SK-N-MC (cell line): ENCODE data around the gene VTCN1.

Experiments
- DNase-seq: peaks from one replicate; pipeline ENCODE4 v3.0.0-alpha.2; 2011; ENCODE audit warnings: low read depth, low spot score
- H3K27ac ChIP-seq: fragments of 200-600 bp; sonication (generic); 2 replicates; pipeline ENCODE4 v1.5.1; 2016; ENCODE audit warnings: mixed run types
- H3K36me3 ChIP-seq: fragments of 200-600 bp; sonication (generic); 2 replicates; pipeline ENCODE4 v1.6.1; 2017; ENCODE audit warnings: antibody characterized with exemption, low read length, mixed read lengths; ENCODE audit not compliant: insufficient read depth
- H3K4me3 ChIP-seq: fragments of 200-600 bp; sonication (generic); 2 replicates; pipeline ENCODE4 v1.5.1; 2016
- H3K9ac ChIP-seq: fragments of 200-600 bp; sonication (generic); 2 replicates; pipeline ENCODE4 v1.8.0; 2017; ENCODE audit warnings: mixed run types, mixed read lengths; ENCODE audit not compliant: insufficient read length
- H3K9me3 ChIP-seq: fragments of 200-600 bp; sonication (generic); 2 replicates; pipeline ENCODE4 v1.6.1; 2017; ENCODE audit warnings: low read depth, mild to moderate bottlenecking, antibody characterized with exemption, low read length, moderate library complexity, mixed read lengths
- EZH2 ChIP-seq: fragments of 200-600 bp; sonication (generic); IDR thresholded peaks from one replicate; pipeline ENCODE4 v1.6.1; 2017; ENCODE audit warnings: antibody characterized with exemption
- FOXP2 ChIP-seq: optimal IDR thresholded peaks from 2 replicates; pipeline ENCODE3; 2011; ENCODE audit warnings: mild to moderate bottlenecking, moderate library complexity; ENCODE audit not compliant: insufficient read depth; ENCODE audit errors: extremely low read length, control extremely low read depth
- POLR2AphosphoS5 ChIP-seq: IDR thresholded peaks from 2 replicates; pipeline ENCODE4 v1.6.1; 2012; ENCODE audit warnings: mild to moderate bottlenecking, low read depth, low read length, borderline replicate concordance

VTCN1 gene

DNA sequence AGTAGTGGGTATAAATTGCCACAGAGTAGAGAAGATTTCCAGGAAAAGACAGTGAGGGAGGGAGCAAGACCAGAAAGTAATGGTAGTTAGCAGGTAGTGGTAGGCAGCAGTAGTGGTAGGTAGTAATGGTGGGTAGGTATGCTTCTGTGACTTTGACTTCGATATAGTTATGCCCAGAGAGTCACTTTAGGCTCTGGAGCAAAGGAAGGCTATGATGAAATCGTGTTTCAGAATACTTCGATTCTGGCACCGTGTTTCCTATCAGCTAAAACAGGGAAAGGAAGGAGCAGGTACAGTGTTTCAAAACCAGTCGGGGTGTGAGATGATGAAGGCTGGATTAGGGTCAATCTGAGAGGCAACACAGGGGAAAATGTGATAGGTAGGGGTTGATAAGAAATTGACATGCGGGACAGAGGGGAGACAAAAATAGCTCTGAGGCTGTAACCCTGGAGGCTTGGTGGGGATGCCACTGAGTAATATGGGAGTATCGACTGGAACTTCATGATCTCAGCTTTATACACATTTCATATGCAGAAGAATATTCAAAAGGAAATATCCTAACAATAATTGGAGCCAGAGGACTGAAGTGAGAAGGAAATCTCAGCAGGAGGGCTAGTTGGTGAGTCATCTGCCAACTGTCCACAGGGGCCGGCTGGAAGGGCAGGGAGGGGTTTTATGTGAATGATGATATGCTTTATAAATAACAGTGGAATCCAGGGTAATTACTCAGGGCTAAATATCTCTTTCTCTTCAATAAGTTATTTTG lies 64.0 kb downstream of the VTCN1 start:
- no peak overlapping the region; the same call in 1 of the 2 replicates for H3K4me3 ChIP-seq
- H3K9ac ChIP-seq: no peak overlapping the region

GRCh38 chr1:117146072-117146471 lies 64.7 kb downstream of the VTCN1 start:
- no peak for DNase-seq
- TF ChIP-seq POLR2AphosphoS5 (no peak), EZH2 (no peak)
- H3K36me3 ChIP-seq: no peaks in the 10 kb centered on the region
- H3K27ac ChIP-seq: no peak overlapping the region
- H3K9ac ChIP-seq: no peak overlapping the region
- H3K4me3 ChIP-seq: no peak overlapping the region
- no peaks in the 10 kb centered on the region for H3K9me3 ChIP-seq

More for the DNA sequence above, 64.0 kb downstream of the VTCN1 start:
- no peaks in the 10 kb centered on the region for H3K36me3 ChIP-seq
- TF ChIP-seq FOXP2 (no peak), EZH2 (no peak), POLR2AphosphoS5 (no peak)
- no peak for DNase-seq
- no peak overlapping the region for H3K27ac ChIP-seq
- H3K9me3 ChIP-seq: no peaks in the 10 kb centered on the region

GRCh38 chr1:117143871-117144270 lies 66.9 kb downstream of the VTCN1 start:
- TF ChIP-seq FOXP2 (no peak), EZH2 (no peak)

GRCh38 chr1:117143172-117143571 lies 67.6 kb downstream of the VTCN1 start:
- Histone ChIP-seq H3K9me3 (no peaks in the 10 kb centered on the region), H3K27ac (no peak overlapping the region)

More at GRCh38 chr1:117143871-117144270, 66.9 kb downstream of the VTCN1 start:
- no peak for DNase-seq
- Histone ChIP-seq H3K9ac (no peak overlapping the region), H3K36me3 (no peaks in the 10 kb centered on the region), H3K27ac (no peak overlapping the region), H3K9me3 (no peaks in the 10 kb centered on the region), H3K4me3 (no peak overlapping the region)

GRCh38 chr1:117142200-117142599 lies 68.5 kb downstream of the VTCN1 start:
- Histone ChIP-seq H3K9ac (no peak overlapping the region), H3K4me3 (no peak overlapping the region), H3K9me3 (no peaks in the 10 kb centered on the region), H3K27ac (no peak overlapping the region), H3K36me3 (no peaks in the 10 kb centered on the region)
- TF ChIP-seq FOXP2 (no peak), EZH2 (no peak), POLR2AphosphoS5 (no peak)
- DNase-seq: no peak

More at GRCh38 chr1:117143172-117143571, 67.6 kb downstream of the VTCN1 start:
- no peak for DNase-seq
- TF ChIP-seq POLR2AphosphoS5 (no peak), EZH2 (no peak), FOXP2 (no peak)
- Histone ChIP-seq H3K9ac (no peak overlapping the region), H3K4me3 (no peak overlapping the region), H3K36me3 (no peaks in the 10 kb centered on the region)

DNA sequence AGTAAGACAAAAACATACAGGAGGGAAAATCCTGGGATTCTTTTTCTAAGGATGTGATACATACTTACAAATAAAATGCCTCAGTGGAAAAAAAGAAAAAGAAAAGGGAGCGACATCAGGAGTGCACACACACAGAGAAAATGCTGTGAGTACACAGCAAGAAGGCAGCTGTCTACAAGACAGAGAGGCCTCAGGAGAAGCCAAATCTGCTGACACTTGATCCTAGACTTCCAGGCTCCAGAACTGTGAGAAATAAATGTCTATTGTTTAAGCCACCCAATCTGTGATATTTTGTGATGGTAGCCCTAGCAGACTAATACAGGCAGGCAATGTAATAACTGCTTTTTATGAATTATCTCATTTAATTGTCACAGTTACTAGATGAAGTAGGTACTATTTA lies 72.2 kb downstream of the VTCN1 start:
- H3K27ac ChIP-seq: no peak overlapping the region
- H3K9me3 ChIP-seq: no peaks in the 10 kb centered on the region
- no peak overlapping the region for H3K9ac ChIP-seq
- H3K4me3 ChIP-seq: no peak overlapping the region
- DNase-seq: no peak
- no peaks in the 10 kb centered on the region for H3K36me3 ChIP-seq
- no peak for TF ChIP-seq EZH2
- TF ChIP-seq FOXP2: no peak
- no peak for TF ChIP-seq POLR2AphosphoS5

- Histone ChIP-seq H3K9me3 (no peaks in the 10 kb centered on the region), H3K27ac (no peak overlapping the region), H3K36me3 (no peaks in the 10 kb centered on the region), H3K4me3 (no peak overlapping the region), H3K9ac (no peak overlapping the region)
- no peak for TF ChIP-seq EZH2
- no peak for TF ChIP-seq FOXP2
- DNase-seq: no peak
These were observed 72.6 kb downstream of the VTCN1 start for GRCh38 chr1:117138106-117138505.

DNA sequence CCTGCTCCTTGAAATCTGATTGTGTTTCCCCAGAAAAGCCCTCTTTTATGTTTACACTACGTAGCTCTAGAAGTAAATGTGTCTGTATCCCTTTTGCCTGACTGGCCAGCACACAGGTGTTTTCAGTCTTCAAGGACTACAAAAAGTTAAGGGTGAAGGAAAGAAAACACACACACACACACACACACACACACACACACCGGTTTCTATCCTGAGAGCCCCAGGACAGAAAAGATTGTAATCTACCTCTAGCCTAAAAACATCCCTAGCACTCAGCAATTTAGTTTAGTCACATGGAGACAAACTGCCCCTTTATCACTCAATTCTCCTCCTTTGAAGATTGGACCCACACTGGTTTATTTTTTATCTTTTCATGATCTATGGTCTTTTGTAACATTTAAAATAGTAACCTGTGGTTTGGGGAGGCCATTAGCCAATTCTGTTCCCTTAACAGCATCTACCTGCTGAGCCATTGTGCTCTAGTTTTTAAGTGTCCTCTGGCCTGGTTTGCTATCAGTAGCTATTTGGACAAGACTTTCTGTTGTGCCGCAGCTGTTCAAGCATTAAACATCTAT lies 73.4 kb downstream of the VTCN1 start:
- Histone ChIP-seq H3K27ac (no peak overlapping the region), H3K9me3 (no peaks in the 10 kb centered on the region), H3K9ac (no peak overlapping the region), H3K36me3 (no peaks in the 10 kb centered on the region), H3K4me3 (no peak overlapping the region)
- TF ChIP-seq FOXP2 (no peak), EZH2 (no peak), POLR2AphosphoS5 (no peak)
- DNase-seq: no peak

DNA sequence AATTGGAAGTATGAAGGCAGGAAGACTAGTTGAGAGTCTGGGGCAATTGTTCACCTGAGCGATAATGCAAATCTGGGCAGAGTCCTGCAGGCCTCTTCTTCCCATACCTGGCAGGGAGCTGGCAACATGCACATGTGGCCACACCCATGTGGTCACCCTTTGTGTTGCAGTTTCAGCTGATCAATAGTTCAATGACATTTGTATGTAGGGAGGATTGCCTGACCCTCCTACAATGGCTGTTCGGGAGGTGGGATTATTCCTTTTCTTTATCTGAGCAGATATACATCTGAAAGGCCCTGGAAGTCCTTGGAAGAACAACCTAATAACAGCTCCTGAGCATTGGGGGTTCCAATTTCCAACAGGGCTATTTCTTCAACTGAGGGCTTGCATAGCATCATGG lies 74.0 kb downstream of the VTCN1 start:
- Histone ChIP-seq H3K4me3 (no peak overlapping the region), H3K27ac (no peak overlapping the region), H3K36me3 (no peaks in the 10 kb centered on the region), H3K9ac (no peak overlapping the region), H3K9me3 (no peaks in the 10 kb centered on the region)
- DNase-seq: no peak
- TF ChIP-seq FOXP2 (no peak), POLR2AphosphoS5 (no peak), EZH2 (no peak)
